KBM-7 (cell line): ENCODE data around the gene MARCHF6.
"Not testable (repeated sequence)": the region's sequence is repeated elsewhere in the genome, so short reads cannot be mapped to it uniquely, and the experiment has no call there.

Source experiments
- DNase-seq: peaks from one replicate; pipeline ENCODE4 v3.0.0-alpha.2; 2015
- in situ Hi-C: fragments of 300-500 bp; cut with MboI; formaldehyde crosslinking; loops from 2 replicates; pipeline ENCODE4 v1.14.3; 2020; ENCODE audit warnings: low sequenced_read_pairs, low pct_unique_long_range_greater_than_20kb, mixed read lengths

The MARCHF6 gene

GRCh38 chr5:10353241-10354047 is at the start of gene MARCHF6:
Gene MARCHF6, plus strand, starts transcription at chr5:10353695. Its CDS starts 204 bp downstream, at chr5:10353899.
- peak; percentile 87 for DNase-seq
- in situ Hi-C loops: no loop called here

GRCh38 chr5:10303699-10304170 is 49.8 kb upstream of the MARCHF6 start:
- in situ Hi-C loops: no loop called here

GRCh38 chr5:10304932-10305331 is 48.6 kb upstream of the MARCHF6 start:
- in situ Hi-C loops: no loop called here
- DNase-seq: no peak

More at GRCh38 chr5:10303699-10304170, 49.8 kb upstream of the MARCHF6 start:
- no peak for DNase-seq

DNA sequence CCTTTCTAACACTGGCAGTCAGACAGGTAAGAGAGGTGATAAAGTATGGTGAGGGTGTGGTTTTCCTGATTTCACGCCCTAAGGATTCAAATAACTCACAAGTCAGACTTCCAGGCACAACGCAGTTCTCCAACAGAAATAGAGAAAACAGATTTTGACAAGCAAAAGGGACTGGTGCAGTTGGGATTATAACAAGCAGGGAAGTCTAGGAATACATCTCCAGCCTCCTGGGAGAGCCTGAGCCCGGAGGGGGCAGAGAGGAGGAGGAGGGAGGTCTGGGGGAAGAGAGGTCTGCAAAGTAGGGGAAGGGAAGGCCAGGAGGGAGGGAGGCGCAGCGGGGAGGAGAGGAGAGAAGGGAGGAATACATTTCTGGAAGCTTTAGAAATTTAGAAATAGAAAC is 47.4 kb upstream of the MARCHF6 start:
- in situ Hi-C loops: no loop called here
- DNase-seq: no peak

DNA sequence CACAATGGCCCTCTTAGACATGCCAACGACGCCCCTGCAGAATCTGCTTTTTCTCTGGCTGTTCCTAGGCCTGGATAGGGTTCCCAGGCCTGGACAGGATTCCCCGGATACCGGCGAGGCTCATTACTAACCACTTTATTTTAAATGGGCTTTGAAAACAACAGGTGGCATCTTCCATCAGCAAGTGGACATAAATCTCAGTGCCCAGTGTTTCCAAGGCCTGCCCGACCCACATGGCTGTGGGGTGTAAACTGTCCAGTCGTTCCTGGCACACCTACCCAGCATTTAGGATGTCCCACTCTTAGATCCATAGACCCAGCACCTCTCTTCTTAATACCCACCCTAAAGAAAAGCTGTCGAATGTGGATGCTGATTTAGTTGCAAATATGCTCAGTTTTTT is 46.7 kb upstream of the MARCHF6 start:
- in situ Hi-C loops: no loop called here

GRCh38 chr5:10307206-10308148 is 46.0 kb upstream of the MARCHF6 start, which contains the start of gene CMBL:
Gene CMBL, minus strand, starts transcription at chr5:10307902. Its CDS starts 17,140 bp downstream, at chr5:10290762.
- in situ Hi-C loops: no loop called here
- DNase-seq: peak; percentile 83

More for the DNA sequence above, 46.7 kb upstream of the MARCHF6 start:
- no peak for DNase-seq

DNA sequence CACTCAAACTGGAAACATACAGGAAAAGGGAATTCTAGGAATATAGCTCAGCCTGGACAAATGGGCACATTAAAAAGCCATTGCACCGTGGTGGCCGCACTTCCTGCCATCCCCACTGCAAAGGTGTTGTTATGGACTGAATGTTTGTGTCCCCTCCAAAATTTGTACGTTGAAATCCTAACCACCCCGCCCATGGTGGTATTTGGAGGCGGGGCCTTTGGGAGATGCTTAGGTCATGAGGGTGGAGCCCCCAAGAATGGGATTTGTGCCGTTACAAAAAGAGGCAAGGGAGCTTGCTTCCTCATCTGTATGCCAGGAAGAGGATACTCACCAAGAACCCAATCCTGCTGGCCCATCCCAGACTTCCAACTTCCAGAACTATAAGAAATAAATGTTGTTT is 44.7 kb upstream of the MARCHF6 start:
- DNase-seq: no peak
- in situ Hi-C loops: no loop called here

GRCh38 chr5:10310066-10310779 is 43.3 kb upstream of the MARCHF6 start:
- no peak for DNase-seq
- in situ Hi-C loops: no loop called here

DNA sequence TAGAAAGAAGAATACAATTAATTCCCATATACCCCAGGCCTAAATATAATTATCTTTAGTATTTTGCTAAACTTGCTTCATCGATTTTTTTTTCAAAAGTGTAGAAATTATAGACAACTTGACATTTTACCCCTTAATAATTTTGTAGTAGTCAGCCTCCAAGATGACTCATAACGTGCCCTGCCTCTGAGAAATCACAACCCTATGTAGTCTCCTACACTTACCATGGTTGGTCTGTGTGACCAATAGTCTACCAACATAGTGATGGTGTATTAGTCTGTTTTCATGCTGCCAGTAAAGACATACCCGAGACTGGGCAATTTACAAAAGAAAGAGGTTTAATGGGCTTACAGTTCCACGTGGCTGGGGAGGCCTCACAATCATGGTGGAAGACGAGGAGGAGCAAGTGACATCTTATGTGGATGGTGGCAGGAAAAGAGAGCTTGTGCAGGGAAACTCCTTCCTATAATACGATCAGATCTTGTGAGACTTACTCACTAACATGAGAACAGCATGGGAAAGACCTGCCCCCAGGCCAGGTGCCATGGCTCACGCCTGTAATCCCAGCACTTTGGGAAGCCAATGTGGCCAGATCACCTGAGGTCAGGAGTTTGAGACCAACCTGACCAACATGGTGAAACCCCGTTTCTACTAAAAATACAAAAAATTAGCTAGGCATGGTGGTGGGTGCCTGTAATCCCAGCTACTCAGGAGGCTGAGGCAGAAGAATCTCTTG is 42.5 kb upstream of the MARCHF6 start:
- DNase-seq, in situ Hi-C loops: not testable (repeated sequence)

DNA sequence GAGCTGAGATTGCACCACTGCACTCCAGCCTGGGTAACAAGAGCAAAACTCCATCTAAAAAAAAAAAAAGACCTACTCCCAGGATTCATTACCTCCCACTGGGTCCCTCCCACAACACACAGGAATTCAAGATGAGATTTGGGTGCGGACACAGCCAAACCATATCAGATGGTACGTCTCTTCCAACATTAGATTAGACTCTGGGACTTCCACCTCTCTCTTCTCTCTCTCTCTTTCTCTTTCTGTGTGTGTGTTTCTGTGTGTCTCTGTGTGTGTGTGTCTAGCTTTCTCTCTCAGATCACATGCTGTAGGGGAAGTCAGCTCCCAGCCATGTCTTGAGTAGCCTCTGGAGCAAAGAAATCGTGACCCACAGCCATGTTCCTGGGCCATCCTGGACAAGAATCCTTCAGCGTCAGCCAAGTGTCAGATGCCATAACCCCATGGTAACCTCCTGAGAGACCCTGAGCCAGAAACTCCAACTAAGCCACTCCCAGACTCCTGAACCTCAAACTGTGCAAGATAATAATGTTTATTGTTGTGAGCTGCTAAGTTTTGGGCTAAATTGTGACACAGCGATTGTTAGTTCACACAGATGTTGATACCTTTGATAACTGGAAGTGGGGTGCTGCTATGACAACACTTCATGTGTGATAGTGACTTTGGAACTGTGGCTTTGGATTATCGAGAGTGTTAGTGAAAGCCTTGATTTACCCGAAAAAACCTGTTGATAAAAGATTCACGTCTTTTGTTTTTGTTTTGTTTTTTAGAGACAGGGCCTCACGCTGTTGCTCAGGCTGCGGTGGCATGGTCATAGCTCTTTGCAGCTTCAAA is 41.7 kb upstream of the MARCHF6 start:
- in situ Hi-C loops: no loop called here

DNA sequence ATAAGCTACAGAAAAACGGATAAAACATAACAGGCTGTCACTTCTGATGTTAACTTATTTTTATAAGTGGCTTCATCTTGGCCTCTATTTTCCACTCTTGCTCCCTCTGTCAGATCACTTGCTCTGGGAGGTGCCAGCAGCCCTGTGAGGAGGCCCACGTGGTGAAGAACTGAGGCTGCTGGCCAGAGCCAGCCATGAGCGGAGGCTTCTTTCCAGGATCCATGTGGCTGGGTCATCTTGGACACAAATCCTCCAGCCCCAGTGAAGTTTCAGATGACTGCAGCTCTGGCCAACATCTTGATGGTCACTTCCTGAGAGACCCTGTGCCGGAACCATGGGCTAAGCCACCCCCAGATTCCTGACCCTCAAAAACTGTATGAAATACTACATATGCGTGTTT is 38.3 kb upstream of the MARCHF6 start:
- DNase-seq: no peak
- in situ Hi-C loops: no loop called here

More for the DNA sequence above, 41.7 kb upstream of the MARCHF6 start:
- no peak for DNase-seq

DNA sequence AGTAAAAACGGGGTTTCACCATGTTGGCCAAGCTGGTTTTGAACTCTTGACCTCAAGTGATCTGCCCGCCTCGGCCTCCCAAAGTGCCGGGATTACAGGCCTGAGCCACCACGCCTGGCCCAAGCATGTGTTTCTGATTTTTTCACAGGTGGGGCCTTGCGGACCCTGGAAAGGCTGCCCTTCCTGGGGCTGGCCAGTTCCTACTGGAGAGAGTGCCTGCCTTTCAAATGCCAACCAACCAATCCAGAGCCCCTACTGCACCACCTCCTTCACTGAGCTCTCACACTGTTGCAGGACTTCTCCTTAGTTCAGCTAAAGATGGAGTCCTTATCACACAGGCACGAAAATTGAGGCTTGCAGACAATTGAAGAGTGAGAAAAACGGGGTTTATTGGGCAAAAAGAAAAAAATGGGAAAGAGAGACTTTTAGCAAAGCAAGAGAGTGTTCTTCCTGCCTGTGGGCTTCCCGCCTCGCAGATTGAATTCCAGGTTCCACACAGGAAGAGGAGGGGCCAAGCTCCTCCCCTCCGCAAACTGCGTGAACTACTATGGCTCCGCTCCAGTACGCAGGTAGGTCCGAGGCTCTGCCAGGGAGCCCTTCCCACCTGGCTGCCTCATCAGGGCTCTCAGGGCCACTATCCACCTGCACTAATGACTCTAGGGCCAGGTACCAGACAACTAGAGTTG is 37.5 kb upstream of the MARCHF6 start:
- in situ Hi-C loops: no loop called here
- DNase-seq: no peak

DNA sequence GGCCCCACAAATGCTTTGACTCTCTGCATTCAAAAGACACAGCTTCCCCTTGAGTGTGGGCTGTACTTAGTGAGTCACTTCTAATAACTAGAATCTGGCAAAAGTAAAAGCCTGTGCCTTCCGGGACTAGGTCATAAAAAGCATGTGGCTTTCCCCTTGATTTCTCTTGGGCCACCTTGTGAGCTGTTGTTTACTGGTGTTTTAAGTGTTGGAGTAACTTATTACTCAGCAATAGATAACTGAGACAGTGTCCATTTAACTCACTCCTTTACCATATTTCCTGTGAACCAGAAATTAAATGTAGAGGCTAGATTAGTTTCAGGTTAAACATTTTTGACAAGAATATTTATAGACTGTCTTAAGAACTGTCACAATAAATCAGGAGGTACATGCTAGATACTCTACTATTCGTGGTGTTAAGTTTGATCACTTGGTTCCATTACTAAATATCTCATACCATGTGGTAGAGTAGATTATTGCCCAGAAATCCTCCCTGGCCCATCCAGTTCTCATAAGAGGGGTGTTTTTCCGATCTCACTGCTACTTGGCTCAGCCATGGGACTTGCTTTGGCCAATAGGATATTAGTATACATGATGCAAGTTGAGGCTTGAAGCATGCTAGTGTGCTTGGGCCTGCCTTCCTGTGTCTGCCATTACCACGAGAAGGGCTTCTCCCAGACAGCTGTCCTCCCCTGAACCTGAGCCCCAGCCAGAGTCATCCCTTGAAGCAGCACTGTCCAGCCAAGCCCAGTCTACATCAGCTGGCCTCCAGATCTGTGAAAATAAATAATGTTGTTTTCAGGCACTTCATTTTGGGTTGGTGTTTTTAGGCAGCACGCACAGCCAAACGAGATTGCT is 35.4 kb upstream of the MARCHF6 start:
- peak; percentile 12 for DNase-seq
- in situ Hi-C loops: no loop called here

DNA sequence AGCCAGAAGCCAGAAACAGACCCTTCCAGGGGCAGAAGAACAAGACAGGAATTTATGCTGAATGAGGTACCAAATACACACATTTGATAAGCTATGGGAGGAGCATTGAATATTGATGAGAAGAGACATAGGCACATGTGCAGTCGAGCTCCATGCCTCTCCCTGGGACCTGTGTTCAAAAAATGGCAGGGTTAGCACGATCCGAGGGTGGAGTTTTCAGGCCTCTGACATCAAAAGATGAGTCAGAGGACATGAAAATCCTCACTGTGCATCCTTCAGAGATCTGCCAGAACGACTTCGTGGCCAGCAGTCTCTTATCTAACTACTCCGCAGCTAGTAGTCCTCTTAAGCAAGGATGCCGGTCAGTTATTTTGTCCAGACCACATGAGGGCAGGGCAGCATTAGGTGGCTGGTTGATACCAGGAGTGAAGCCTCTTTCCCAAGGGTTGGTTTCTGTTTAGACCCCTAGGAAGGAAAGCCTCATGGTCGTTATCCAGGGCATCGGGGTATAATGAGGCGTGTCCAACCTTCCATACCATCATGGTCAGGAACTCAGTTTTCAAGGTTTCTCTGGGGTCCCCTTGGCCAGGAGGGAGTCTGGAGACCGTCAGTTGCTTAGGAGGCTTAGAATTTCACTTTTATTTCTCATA is 34.2 kb upstream of the MARCHF6 start:
- DNase-seq: no peak

GRCh38 chr5:10320793-10321192 is 32.7 kb upstream of the MARCHF6 start:
- DNase-seq: peak; percentile 75
- in situ Hi-C loops: no loop called here

More for the DNA sequence above, 34.2 kb upstream of the MARCHF6 start:
- in situ Hi-C loops: no loop called here

GRCh38 chr5:10321882-10322281 is 31.6 kb upstream of the MARCHF6 start:
- no peak for DNase-seq
- in situ Hi-C loops: no loop called here
